HepG2 (cell line): ENCODE data around the gene CLEC4M. TPM values are rescaled to one million over a fixed set of nuclear protein-coding genes. Genes with fewer than 3 reads are reported as not detected.

Source experiments
- ATAC-seq: fragments of 200-7000 bp; cut with Tn5 transposase; 3 replicates; pipeline ENCODE4 v1.9.1; 2020; ENCODE audit warnings: mild to moderate bottlenecking, moderate library complexity
- BruUV-seq: library from RNA; stranded (reverse); fragments of 400-500 nt; replicated peaks from 2 replicates; lab custom pipeline; 2021; lab: Mats Ljungman, UMichigan
- CTCF ChIA-PET: fragments of 300-600 bp; formaldehyde crosslinking; extraction: SDS; loops from one replicate; lab custom pipeline; 2021; ENCODE audit warnings: low total read pairs, inconsistent platforms, low intra/inter-chr PET ratio; lab: Yijun Ruan, JAX
- POLR2A ChIA-PET: fragments of 350-600 bp; sonication (Branson Sonifier 250); formaldehyde crosslinking; loops from one replicate; lab custom pipeline; 2020; ENCODE audit warnings: antibody characterized with exemption, inconsistent platforms; lab: Yijun Ruan, JAX
- DNase-seq: peaks from one replicate; pipeline ENCODE4 v3.0.0-alpha.2; 2015; ENCODE audit warnings: low spot score
- FAIRE-seq: peaks from 3 replicates; lab custom pipeline; 2011; peaks lifted over from hg19 to GRCh38; lab: Jason Lieb, UNC
- H2AFZ ChIP-seq: one replicate; pipeline ENCODE4 v1.6.1; 2011; ENCODE audit warnings: low read length, inconsistent platforms
- H3K27ac ChIP-seq: fragments of 300-600 bp; 3 replicates; pipeline ENCODE4 v1.8.0; 2011; ENCODE audit warnings: mixed run types, mild to moderate bottlenecking, mixed read lengths, low read length, inconsistent platforms; ENCODE audit not compliant: insufficient read depth; ENCODE audit errors: extremely low read length
- H3K27me3 ChIP-seq, 2 experiments: fragments of 200-600 bp in 1 of 2; 2 replicates in 1 of 2; 3 replicates in 1 of 2; pipeline versions ENCODE4 v1.6.0 to v1.8.0; 2011; ENCODE audit warnings: low read length in 2 of 2, mild to moderate bottlenecking in 2 of 2, moderate library complexity in 2 of 2, inconsistent platforms in 1 of 2; ENCODE audit not compliant: insufficient read depth in 2 of 2, control insufficient read depth in 1 of 2
- H3K36me3 ChIP-seq, 2 experiments: fragments of 200-600 bp in 1 of 2; replicated peaks in 1 of 2; 2 replicates in 1 of 2; 3 replicates in 1 of 2; pipeline versions ENCODE4 v1.5.1 to v1.8.0; 2011; ENCODE audit warnings: low read length in 2 of 2, inconsistent platforms in 1 of 2; ENCODE audit not compliant: insufficient read depth in 2 of 2, control insufficient read depth in 1 of 2
- H3K4me1 ChIP-seq: 2 replicates; pipeline ENCODE4 v1.5.1; 2012; ENCODE audit warnings: low read length, inconsistent platforms; ENCODE audit not compliant: insufficient read depth
- H3K4me2 ChIP-seq: 2 replicates; pipeline ENCODE4 v1.6.0; 2011; ENCODE audit warnings: low read depth, low read length, inconsistent platforms
- H3K4me3 ChIP-seq, 3 experiments: fragments of 200-600 bp in 1 of 3; sonication (generic), shearing (Covaris generic) in 1 of 3; replicated peaks in 1 of 3; 2 replicates each; pipeline ENCODE4 v1.5.1; 2011 to 2016; ENCODE audit warnings: low read length in 3 of 3, inconsistent platforms in 2 of 3, low read depth in 2 of 3, mild to moderate bottlenecking in 2 of 3, control low read depth in 1 of 3, mixed read lengths in 1 of 3; ENCODE audit not compliant: insufficient read depth in 1 of 3
- H3K79me2 ChIP-seq: one replicate; pipeline ENCODE4 v1.6.1; 2011; ENCODE audit warnings: low read length, inconsistent platforms; ENCODE audit not compliant: insufficient read depth
- H3K9ac ChIP-seq: 2 replicates; pipeline ENCODE4 v1.6.0; 2011; ENCODE audit warnings: mild to moderate bottlenecking, low read depth, low read length, inconsistent platforms; ENCODE audit not compliant: insufficient read depth
- H3K9me3 ChIP-seq: 2 replicates; pipeline ENCODE4 v1.5.1; 2012; ENCODE audit warnings: mild to moderate bottlenecking, low read length
- H4K20me1 ChIP-seq: 2 replicates; pipeline ENCODE4 v1.6.0; 2011; ENCODE audit warnings: inconsistent platforms, mild to moderate bottlenecking, low read length, moderate library complexity; ENCODE audit not compliant: insufficient read depth
- BRCA1 ChIP-seq: sonication (generic); formaldehyde crosslinking; IDR thresholded peaks from 2 replicates; pipeline ENCODE4 v1.4.0; 2020; ENCODE audit warnings: missing genetic modification reagents
- DRAP1 ChIP-seq: IDR thresholded peaks from 2 replicates; pipeline ENCODE4 v1.6.1; 2016; ENCODE audit warnings: missing genetic modification reagents, missing compliant biosample characterization
- HMGA1 ChIP-seq: sonication (generic); formaldehyde crosslinking; conservative IDR thresholded peaks from 2 replicates; pipeline ENCODE4 v1.4.0; 2020; ENCODE audit warnings: missing genetic modification reagents
- KLF13 ChIP-seq: sonication (generic); formaldehyde crosslinking; IDR thresholded peaks from 2 replicates; pipeline ENCODE4 v1.4.0; 2020; ENCODE audit warnings: mild to moderate bottlenecking, missing genetic modification reagents
- MTF1 ChIP-seq: sonication (generic); formaldehyde crosslinking; IDR thresholded peaks from 2 replicates; pipeline ENCODE4 v1.5.0; 2020; ENCODE audit warnings: missing genetic modification reagents
- MXD4 ChIP-seq: IDR thresholded peaks from 2 replicates; pipeline ENCODE4 v1.6.1; 2016; ENCODE audit warnings: mild to moderate bottlenecking, missing biosample characterization, missing genetic modification reagents
- PPARG ChIP-seq: conservative IDR thresholded peaks from 2 replicates; pipeline ENCODE4 v1.6.1; 2016; ENCODE audit warnings: missing biosample characterization, missing genetic modification reagents
- ZNF224 ChIP-seq: sonication (generic); formaldehyde crosslinking; IDR thresholded peaks from 2 replicates; pipeline ENCODE4 v1.5.0; 2020; ENCODE audit warnings: mild to moderate bottlenecking, missing genetic modification reagents
- ZNF282 ChIP-seq: fragments of 450-650 bp; IDR thresholded peaks from 2 replicates; pipeline ENCODE4 v1.6.1; 2018; ENCODE audit not compliant: partially characterized antibody
- ZNF326 ChIP-seq: sonication (generic); formaldehyde crosslinking; IDR thresholded peaks from 2 replicates; pipeline ENCODE4 v1.4.0; 2020; ENCODE audit warnings: missing genetic modification reagents, borderline replicate concordance
- ZNF460 ChIP-seq: sonication (generic); formaldehyde crosslinking; IDR thresholded peaks from 2 replicates; pipeline ENCODE4 v1.5.1; 2020; ENCODE audit warnings: missing genetic modification reagents, mild to moderate bottlenecking, borderline replicate concordance
- WGBS: methylation state at CpG from one replicate; pipeline ENCODE4 v1.1.6; 2017; ENCODE audit warnings: low lambda C conversion rate; 5-methylcytosine and 5-hydroxymethylcytosine counted together
- in situ Hi-C: cut with HindIII; loops from 2 replicates; pipeline ENCODE4 v1.10.0; 2017; ENCODE audit warnings: low pct_unique_long_range_greater_than_20kb; ENCODE audit not compliant: extremely low pct_ligation_motif_present
- intact Hi-C: fragments of 100-400 bp; cut with micrococcal nuclease; formaldehyde crosslinking; loops from one replicate; pipeline ENCODE4 v1.10.0; 2022; ENCODE audit not compliant: unreplicated experiment
- polyA plus RNA-seq, 8 experiments: library from polyadenylated mRNA; depleted of rRNA in 3 of 8; stranded (reverse) in 7 of 8; unstranded in 1 of 8; fragments of >200 nt; fragmentation: Illumina TruSeq in 4 of 8; extraction: Trizol in 4 of 8; gene quantifications; 2 replicates each; pipeline versions ENCODE4 v1.2.1 to v1.2.3, GENCODE V29; 2011 to 2016; ENCODE audit warnings: low read depth in 4 of 8, missing spikeins in 1 of 8, mixed read lengths in 1 of 8; ENCODE audit not compliant: insufficient read depth in 1 of 8
- total RNA-seq, 5 experiments: library from RNA; depleted of rRNA; stranded (reverse); fragments of >200 nt; fragmentation: Illumina TruSeq; extraction: Trizol; gene quantifications; 2 replicates each; pipeline ENCODE4 v1.2.3, GENCODE V29; 2016; ENCODE audit warnings: low read depth in 1 of 5

The CLEC4M gene
- total and polyA plus RNA-seq, 2 of the 13 experiments (the other 11 are each of a cell fraction or from before 2014, with no cell fraction given), result not detected

- POLR2A ChIA-PET, result no interaction called here
- no peak for TF ChIP-seq KLF13 (CRISPR knock-in tag)
- no peak for TF ChIP-seq DRAP1 (CRISPR knock-in tag)
- no peak for TF ChIP-seq ZNF326 (CRISPR knock-in tag)
- TF ChIP-seq HMGA1 (CRISPR knock-in tag), result no peak
- no peak for TF ChIP-seq BRCA1 (CRISPR knock-in tag)
- TF ChIP-seq PPARG (CRISPR knock-in tag), result no peak
- 20% methylated on average over 8 of the region's 8 CpGs for WGBS
These were observed 9.8 kb downstream of the CLEC4M start for GRCh38 chr19:7772752-7773291.

GRCh38 chr19:7773841-7774240 is 10.8 kb downstream of the CLEC4M start:
- FAIRE-seq, result no peak
- in situ Hi-C loops, result no loop called here

More at GRCh38 chr19:7772752-7773291, 9.8 kb downstream of the CLEC4M start:
- Histone ChIP-seq H2AFZ (no peak overlapping the region), H3K4me3 (no peak overlapping the region), H3K9ac (no peak overlapping the region), H4K20me1 (no peaks in the 10 kb centered on the region), H3K9me3 (no peaks in the 10 kb centered on the region), H3K27me3 (peaks cover 2 to 25% of the 10 kb centered on the region in 2 experiments; a peak in 3 of 5 replicates), H3K79me2 (no peaks in the 10 kb centered on the region), H3K4me2 (no peak overlapping the region), H3K36me3 (no peaks in the 10 kb centered on the region), H3K27ac (no peak overlapping the region), H3K4me1 (no peaks in the 10 kb centered on the region)
- BruUV-seq, result no TSS peak
- FAIRE-seq (no peak), ATAC-seq (no peak), DNase-seq (no peak)
- intact Hi-C loops, result no loop called here
- CTCF ChIA-PET, result no interaction called here
- in situ Hi-C loops, result no loop called here

More at GRCh38 chr19:7773841-7774240, 10.8 kb downstream of the CLEC4M start:
- H2AFZ ChIP-seq, result no peak overlapping the region
- no peak overlapping the region for H3K4me3 ChIP-seq
- TF ChIP-seq MTF1 (CRISPR knock-in tag), result no peak
- TF ChIP-seq ZNF282, result no peak
- TF ChIP-seq ZNF460, result no peak
- TF ChIP-seq ZNF224 (CRISPR knock-in tag), result no peak
- no peak for TF ChIP-seq MXD4 (CRISPR knock-in tag)
- 42% methylated on average over 7 of the region's 9 CpGs for WGBS
- ATAC-seq (no peak), DNase-seq (no peak)
- H3K36me3 ChIP-seq, result no peaks in the 10 kb centered on the region
- ChIA-PET POLR2A (no interaction called here), CTCF (no interaction called here)
- no TSS peak for BruUV-seq
- no peak overlapping the region for H3K4me2 ChIP-seq
- intact Hi-C loops, result no loop called here
- H3K27me3 ChIP-seq, result peaks cover 2 to 25% of the 10 kb centered on the region in 2 experiments; a peak in 3 of 5 replicates
- no peak overlapping the region for H3K27ac ChIP-seq
- no peaks in the 10 kb centered on the region for H3K9me3 ChIP-seq
- no peaks in the 10 kb centered on the region for H3K4me1 ChIP-seq
- H4K20me1 ChIP-seq, result no peaks in the 10 kb centered on the region
- no peaks in the 10 kb centered on the region for H3K79me2 ChIP-seq
- H3K9ac ChIP-seq, result no peak overlapping the region
